Activated CD4-positive, alpha-beta memory T cell treated with anti-CD3 and anti-CD28 coated beads for 36 hours (primary cell): Measurements from ENCODE around the gene DLG2. TPM values are rescaled to one million over a fixed set of nuclear protein-coding genes. Genes with fewer than 3 reads are reported as not detected.
A peak's percentile ranks its signal among the peaks of the same experiment; 100 is the strongest.
"Not testable (repeated sequence)": the region's sequence is repeated elsewhere in the genome, so short reads cannot be mapped to it uniquely, and the experiment has no call there.

Source experiments
- CTCF ChIA-PET: fragments of 350-600 bp; sonication (Branson Sonifier 250); formaldehyde crosslinking; loops from one replicate; lab custom pipeline; 2021; ENCODE audit warnings: antibody characterized with exemption, inconsistent platforms; lab: Charles Lee
- POLR2A ChIA-PET: fragments of 350-600 bp; sonication (Branson Sonifier 250); formaldehyde crosslinking; loops from one replicate; lab custom pipeline; 2021; ENCODE audit warnings: antibody characterized with exemption; lab: Charles Lee
- DNase-seq: peaks from one replicate; pipeline ENCODE4 v3.0.0-alpha.2; 2020
- H3K27ac Mint-ChIP-seq: one replicate; pipeline ENCODE4 v1.8.0; 2021; ENCODE audit warnings: mixed read lengths
- H3K27me3 Mint-ChIP-seq: one replicate; pipeline ENCODE4 v1.8.0; 2021; ENCODE audit warnings: mixed read lengths
- H3K36me3 Mint-ChIP-seq: one replicate; pipeline ENCODE4 v1.8.0; 2021; ENCODE audit warnings: mixed read lengths
- H3K4me1 Mint-ChIP-seq: one replicate; pipeline ENCODE4 v1.8.0; 2021; ENCODE audit warnings: low read depth, mixed read lengths
- H3K4me3 Mint-ChIP-seq: one replicate; pipeline ENCODE4 v1.8.0; 2021; ENCODE audit warnings: mild to moderate bottlenecking, mixed read lengths
- H3K9me3 Mint-ChIP-seq: one replicate; pipeline ENCODE4 v1.8.0; 2021; ENCODE audit warnings: mixed read lengths
- intact Hi-C: fragments of 100-400 bp; cut with micrococcal nuclease; formaldehyde crosslinking; loops from one replicate; pipeline ENCODE4 v1.15.1; 2023
- total RNA-seq, 2 experiments: library from RNA; stranded (reverse); gene quantifications; one replicate each; pipeline ENCODE4 v1.2.3, GENCODE V29; 2021

The DLG2 gene
- 1 to 10 TPM; 1.7 to 2.1 TPM for total RNA-seq

DNA sequence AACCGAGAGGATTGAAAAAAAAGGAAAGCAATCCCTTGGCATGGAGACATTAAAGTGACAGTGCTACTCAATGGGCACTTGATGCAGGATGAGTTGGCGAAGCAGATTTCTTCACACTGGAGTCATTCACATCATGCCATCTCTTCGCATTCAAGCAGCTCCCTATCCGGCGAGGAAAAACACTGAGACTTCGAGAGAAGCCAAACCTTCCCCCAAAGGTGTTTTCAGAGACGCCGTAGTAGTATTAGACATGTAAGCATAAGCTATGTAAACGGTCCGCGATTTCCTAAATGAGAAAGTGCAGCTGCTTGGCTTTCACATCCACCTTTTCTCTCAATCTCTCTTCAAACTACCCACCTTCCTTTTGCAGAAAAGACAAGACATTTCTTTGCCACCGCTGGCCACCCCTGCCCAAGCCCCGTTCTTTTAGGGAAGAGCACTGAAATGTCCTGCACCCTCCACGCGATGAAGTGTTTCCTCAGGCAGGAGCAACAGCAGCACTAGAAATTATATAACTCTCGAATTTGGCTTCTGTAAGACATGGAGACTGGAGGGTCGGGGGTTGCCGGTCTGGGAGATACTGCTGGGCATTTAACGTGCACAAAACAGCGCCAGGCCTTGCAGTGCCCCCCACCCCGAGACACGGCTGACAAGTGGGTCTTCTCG lies at the start of gene DLG2:
DLG2 (minus strand) TSS at position 13 of the 666 bp plus-strand sequence.
- Mint-ChIP-seq H3K27ac (peak within 1 kb of the TSS; percentile 99), H3K4me3 (peak within 1 kb of the TSS; percentile 100), H3K27me3 (no peaks in the 10 kb centered on the region), H3K4me1 (peaks cover 38% of the 10 kb centered on the region), H3K36me3 (peaks cover 7% of the 10 kb centered on the region), H3K9me3 (no peaks in the 10 kb centered on the region)
- intact Hi-C loops: no loop called here
- ChIA-PET POLR2A (interaction anchor here (0.9 to 2.2 kb wide), 10 partner anchors 8 to 440 kb away, joined by 3 to 21 read pairs (median 4); partner anchors contain the start of genes CCDC83, CREBZF and TMEM126A), CTCF (interaction anchor here (1.9 to 3.3 kb wide), 2 partner anchors 20 to 37 kb away, joined by 8 to 10 read pairs; partner anchors contain the start of genes CREBZF and TMEM126A)
- DNase-seq: peak; percentile 26

DNA sequence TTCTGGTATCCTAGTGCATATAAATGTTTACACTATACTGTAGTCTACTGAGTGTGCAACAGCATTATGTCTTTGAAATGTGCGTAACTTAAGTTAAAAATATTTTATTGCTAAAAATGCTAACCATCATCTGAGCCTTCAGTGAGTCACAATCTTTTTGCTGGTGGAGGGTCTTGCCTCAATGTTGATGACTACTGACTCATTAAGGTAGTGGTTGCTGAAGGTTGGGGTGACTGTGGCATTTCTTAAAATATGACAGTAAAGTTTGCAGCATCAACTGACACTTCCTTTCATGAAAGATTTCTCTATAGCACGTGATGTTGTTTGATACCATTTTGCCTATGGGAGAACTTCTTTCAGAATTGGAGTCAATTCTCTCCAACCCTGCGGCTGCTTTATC lies 46.2 kb upstream of the DLG2 start:
- Mint-ChIP-seq H3K4me1 (no peaks in the 10 kb centered on the region), H3K9me3 (no peaks in the 10 kb centered on the region), H3K36me3 (no peaks in the 10 kb centered on the region), H3K27me3 (peaks cover 3% of the 10 kb centered on the region), H3K4me3 (no peak overlapping the region), H3K27ac (no peak overlapping the region)
- CTCF ChIA-PET: no interaction called here
- POLR2A ChIA-PET: no interaction called here
- intact Hi-C loops: no loop called here
- DNase-seq: no peak

DNA sequence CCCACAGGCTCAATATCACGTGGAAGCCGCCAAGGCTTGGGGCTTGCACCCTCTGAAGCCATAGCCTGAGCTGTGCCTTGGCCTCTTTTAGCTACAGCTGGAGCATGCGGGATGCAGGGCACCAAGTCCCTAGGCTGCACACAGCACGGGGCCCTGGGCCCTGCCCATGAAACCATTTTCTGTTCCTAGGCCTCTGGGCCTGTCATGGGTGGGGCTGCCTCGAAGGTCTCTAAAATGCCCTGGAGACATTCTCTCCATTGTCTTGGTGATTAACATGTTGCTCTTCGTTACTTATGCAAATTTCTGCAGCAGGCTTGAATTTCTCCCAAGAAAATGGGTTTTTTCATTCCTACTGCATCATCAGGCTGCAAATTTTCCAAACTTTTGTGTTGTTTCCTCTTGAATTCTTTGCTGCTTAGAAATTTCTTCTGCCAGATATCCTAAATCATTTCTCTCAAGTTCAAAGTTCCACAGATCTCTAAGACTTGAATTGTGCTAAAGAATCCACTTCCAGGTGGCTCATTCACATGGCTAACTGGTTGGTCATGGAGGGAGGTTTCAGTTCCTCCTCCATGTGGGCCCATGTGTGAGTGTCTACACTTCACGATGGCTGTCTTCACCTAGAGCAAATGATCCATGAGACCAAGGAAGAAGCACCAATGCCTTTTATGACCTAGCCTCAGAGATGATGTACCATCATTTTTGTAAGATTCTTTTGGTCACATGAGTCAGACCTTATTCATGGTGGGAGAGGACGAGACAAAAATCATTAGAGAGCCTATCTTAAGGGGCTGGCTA lies 45.2 kb upstream of the DLG2 start:
- Mint-ChIP-seq H3K4me1 (no peaks in the 10 kb centered on the region), H3K9me3 (no peaks in the 10 kb centered on the region), H3K27ac (no peak overlapping the region), H3K4me3 (no peak overlapping the region), H3K27me3 (peaks cover 3% of the 10 kb centered on the region), H3K36me3 (no peaks in the 10 kb centered on the region)
- intact Hi-C loops: no loop called here
- DNase-seq: no peak
- CTCF ChIA-PET: no interaction called here
- POLR2A ChIA-PET: no interaction called here

DNA sequence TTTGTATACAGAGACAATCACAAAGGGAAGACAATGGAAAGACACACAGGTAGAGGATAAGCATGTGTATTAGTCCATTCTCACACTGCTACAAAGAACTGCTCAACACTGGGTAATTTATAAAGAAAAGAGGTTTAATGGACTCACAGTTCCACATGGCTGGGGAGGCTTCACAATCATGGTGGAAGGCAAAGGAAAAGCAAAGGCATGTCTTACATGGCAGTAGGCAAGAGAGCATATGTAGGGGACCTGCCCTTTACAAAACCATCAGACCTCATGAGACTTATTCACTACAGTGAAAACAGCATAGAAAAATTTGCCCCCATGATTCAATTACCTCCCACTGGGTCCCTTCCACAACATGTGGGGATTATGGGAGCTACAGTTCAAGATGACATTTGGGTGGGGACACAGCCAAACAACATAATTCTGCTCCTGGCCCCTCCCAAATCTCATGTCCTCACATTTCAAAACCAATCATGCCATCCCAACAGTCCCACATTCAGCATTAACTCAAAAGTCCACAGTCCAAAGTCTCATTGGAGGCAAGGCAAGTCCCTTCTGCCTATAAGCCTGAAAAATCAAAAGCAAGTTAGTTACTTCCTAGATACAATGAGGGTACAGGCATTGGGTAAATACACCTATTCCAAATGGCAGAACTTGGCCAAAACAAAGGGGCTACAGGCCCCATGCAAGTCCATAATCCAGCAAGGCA lies 44.0 kb upstream of the DLG2 start:
- CTCF ChIA-PET, H3K36me3 Mint-ChIP-seq, H3K27ac Mint-ChIP-seq, H3K27me3 Mint-ChIP-seq, DNase-seq, POLR2A ChIA-PET, H3K4me1 Mint-ChIP-seq, H3K4me3 Mint-ChIP-seq, H3K9me3 Mint-ChIP-seq, intact Hi-C loops: not testable (repeated sequence)

DNA sequence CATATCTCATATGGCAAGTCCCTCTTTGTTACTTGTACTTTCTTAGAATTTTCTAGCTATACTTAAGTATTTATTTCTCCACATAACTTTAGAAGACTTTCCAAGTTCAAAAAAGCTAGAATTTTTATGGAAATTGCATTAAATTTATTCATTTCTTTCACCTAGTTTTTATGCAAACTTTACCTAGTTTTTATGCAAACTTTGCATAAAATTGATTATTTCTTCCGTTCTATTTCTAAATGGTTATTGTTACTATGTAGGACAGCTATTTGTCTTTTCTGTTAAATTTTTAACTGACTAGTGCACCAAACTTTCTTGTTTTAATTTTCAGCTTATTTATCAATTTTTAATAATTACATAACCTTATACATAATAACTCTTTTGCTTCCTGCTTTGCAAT lies 41.0 kb upstream of the DLG2 start:
- H3K36me3 Mint-ChIP-seq: peaks cover 11% of the 10 kb centered on the region
- ChIA-PET POLR2A (no interaction called here), CTCF (interaction anchor here (0.5 to 1.5 kb wide), 3 partner anchors 8 to 187 kb away, joined by 3 to 5 read pairs (median 4); partner anchors contain the start of gene CCDC83)
- H3K9me3 Mint-ChIP-seq: no peaks in the 10 kb centered on the region
- H3K4me3 Mint-ChIP-seq: no peak overlapping the region
- H3K4me1 Mint-ChIP-seq: peaks cover 10% of the 10 kb centered on the region
- intact Hi-C loops: loop anchor here (10.0 kb wide), 1 partner anchor 157 kb away; no protein-coding TSS in a partner anchor
- H3K27me3 Mint-ChIP-seq: peaks cover 3% of the 10 kb centered on the region
- no peak for DNase-seq
- no peak overlapping the region for H3K27ac Mint-ChIP-seq

DNA sequence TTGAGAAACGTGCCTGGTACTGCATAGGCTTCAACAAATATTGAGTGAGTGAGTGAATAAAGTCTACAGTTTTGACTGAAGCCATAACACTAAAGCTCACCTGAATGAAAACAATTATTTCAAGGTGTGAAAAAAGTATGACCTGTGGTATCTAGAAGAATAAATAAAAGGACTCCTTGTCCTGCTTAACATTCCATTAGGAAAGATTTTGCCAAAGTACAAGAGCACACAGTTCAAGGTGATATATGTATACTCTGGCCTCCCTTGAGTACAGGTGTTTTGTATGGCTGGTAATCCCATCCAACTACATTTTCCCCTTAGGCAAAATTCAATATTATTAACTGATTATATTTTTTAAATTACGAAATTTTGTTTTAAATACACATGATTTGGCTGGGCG lies 39.5 kb upstream of the DLG2 start:
- POLR2A ChIA-PET: no interaction called here
- H3K27ac Mint-ChIP-seq: no peak overlapping the region
- H3K4me3 Mint-ChIP-seq: no peak overlapping the region
- H3K27me3 Mint-ChIP-seq: no peaks in the 10 kb centered on the region
- H3K36me3 Mint-ChIP-seq: peaks cover 21% of the 10 kb centered on the region
- intact Hi-C loops: loop anchor here (10.0 kb wide), 1 partner anchor 158 kb away; no protein-coding TSS in a partner anchor
- no peak for DNase-seq
- no peaks in the 10 kb centered on the region for H3K9me3 Mint-ChIP-seq
- CTCF ChIA-PET: interaction anchor here (0.8 kb wide), 1 partner anchor 188 kb away, joined by 3 read pairs; no protein-coding TSS in a partner anchor
- peaks cover 11% of the 10 kb centered on the region for H3K4me1 Mint-ChIP-seq

DNA sequence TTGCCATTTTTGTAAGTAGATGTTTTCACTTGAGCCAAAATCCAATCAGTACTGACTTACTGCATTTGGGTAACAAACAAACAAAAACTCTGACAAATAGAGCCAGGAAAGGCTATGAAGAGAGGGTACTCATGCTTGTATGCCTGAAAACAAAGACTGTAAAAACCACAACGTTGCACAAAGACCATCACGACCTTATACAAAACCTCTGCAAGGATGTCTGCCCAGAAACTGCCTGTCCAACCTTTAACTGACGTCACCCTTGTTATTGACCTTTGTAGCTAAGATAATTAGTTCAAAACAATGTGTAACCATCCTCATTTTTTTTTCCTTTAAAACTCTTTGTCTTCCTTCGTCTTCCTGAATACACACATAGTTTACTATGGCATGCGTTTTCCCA lies 38.6 kb upstream of the DLG2 start:
- H3K9me3 Mint-ChIP-seq: no peaks in the 10 kb centered on the region
- H3K36me3 Mint-ChIP-seq: peaks cover 29% of the 10 kb centered on the region
- CTCF ChIA-PET: interaction anchor here (0.8 kb wide), 1 partner anchor 189 kb away, joined by 3 read pairs; no protein-coding TSS in a partner anchor
- no peaks in the 10 kb centered on the region for H3K27me3 Mint-ChIP-seq
- H3K4me3 Mint-ChIP-seq: peak overlapping the region; percentile 99
- POLR2A ChIA-PET: no interaction called here
- peaks cover 19% of the 10 kb centered on the region for H3K4me1 Mint-ChIP-seq
- intact Hi-C loops: loop anchor here (1.0 to 10.0 kb wide), 7 partner anchors 17 to 580 kb away; partner anchors contain the start of gene TMEM126B
- H3K27ac Mint-ChIP-seq: peak overlapping the region; percentile 99
- DNase-seq: no peak

DNA sequence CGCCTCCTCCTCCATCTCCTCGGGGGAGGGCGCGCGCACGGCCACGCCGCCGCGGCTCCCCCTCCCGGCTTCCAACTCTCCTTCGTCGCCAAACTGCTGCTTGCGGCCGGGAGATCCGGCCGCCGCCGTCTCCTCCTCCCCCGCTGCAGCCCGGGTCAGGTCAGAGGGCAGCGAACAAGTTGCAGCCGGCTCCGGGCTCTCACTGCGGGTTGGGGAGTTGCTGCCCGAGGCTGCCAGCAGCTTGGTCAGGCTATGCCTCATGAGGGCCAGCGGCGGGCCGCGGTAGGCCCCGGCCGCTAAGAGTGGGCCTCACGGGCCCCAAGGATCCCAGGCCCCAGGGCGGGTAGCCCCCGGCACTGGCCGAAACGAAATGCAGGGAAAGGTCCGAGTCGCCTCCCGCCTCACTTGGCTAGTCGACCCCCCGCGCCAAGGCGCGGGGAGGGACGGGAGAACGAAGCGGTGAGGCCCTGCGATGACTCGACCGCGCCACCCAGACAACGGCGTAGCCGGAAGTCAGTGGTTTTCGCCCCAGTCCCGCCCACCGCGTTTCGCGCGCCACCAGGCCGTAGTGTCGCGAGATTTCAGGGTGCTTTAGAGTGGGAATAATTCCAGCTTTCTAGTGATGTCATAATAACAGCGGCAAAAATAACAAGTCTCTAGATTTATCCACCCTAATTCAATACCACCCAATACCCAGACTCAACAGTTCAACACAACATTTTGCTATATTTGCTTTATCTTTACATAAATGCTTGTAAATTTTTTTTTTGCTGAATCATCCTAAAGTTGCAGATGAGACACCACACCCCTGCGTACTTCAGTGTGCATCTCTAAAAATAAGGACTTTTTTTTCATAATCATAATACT lies 37.7 kb upstream of the DLG2 start, which contains the start of gene CREBZF:
CREBZF (minus strand) TSS at position 515 of the 867 bp plus-strand sequence; CDS start at position 261, 254 bp downstream.
- intact Hi-C loops: loop anchor here (1.0 to 10.0 kb wide), 9 partner anchors 17 to 637 kb away; partner anchors contain the start of genes HIKESHI, PICALM and TMEM126B
- Mint-ChIP-seq H3K4me1 (peaks cover 28% of the 10 kb centered on the region), H3K27me3 (no peaks in the 10 kb centered on the region), H3K9me3 (no peaks in the 10 kb centered on the region), H3K27ac (peak within 1 kb of the TSS; percentile 99), H3K36me3 (peaks cover 37% of the 10 kb centered on the region), H3K4me3 (peak within 1 kb of the TSS; percentile 99)
- POLR2A ChIA-PET: interaction anchor here (0.6 to 2.6 kb wide), 6 partner anchors 15 to 555 kb away, joined by 3 to 38 read pairs (median 3); partner anchors contain the start of genes TMEM126A and TMEM126B
- CTCF ChIA-PET: interaction anchor here (0.6 to 2.6 kb wide), 7 partner anchors 17 to 190 kb away, joined by 3 to 13 read pairs (median 4); partner anchors contain the start of genes DLG2, TMEM126A and TMEM126B
- DNase-seq: peak; percentile 97

DNA sequence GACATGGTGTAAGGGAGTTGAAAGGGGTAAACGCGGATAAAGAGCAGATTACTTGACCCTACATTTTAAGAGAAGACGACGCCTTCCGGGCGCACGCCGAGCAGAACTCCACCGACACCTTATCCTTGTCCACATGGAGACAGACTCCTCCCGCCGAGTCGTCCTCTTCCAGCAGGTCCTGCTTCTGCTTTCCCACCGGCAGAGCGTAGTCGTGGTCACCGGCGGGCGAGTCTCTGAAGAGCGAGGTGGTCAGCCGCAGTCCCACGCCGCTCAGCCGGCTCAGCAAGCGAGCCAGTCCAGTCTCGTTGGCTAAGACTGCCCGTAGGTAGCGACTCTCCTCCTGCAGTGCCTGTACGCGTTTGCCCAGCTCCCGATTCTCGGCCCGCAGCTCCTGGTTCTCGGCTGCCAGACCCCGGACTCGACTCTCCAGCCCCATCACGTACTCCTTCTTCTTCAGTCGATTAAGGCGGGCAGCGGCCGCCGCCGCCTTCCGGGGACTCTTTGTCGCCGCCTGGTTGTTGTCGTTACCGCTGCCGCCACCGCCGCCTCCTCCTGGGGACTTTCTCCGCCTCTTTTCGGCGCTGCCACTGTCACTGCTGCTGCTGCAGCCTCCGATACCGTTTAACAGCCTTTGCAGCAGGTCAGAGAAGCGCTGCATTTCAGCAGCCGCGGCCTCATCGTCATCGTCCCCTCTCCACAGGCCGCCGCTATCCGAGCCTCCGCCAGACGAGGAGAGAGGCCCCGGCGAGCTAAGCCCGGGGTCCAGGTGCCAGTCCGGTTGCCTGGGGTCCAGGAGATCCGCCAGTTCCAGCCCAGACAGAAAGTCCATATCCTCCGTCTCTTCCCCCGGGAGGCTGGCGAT lies 36.8 kb upstream of the DLG2 start:
- peak overlapping the region; percentile 99 for H3K27ac Mint-ChIP-seq
- intact Hi-C loops: loop anchor here (1.0 to 10.0 kb wide), 5 partner anchors 69 to 1079 kb away; partner anchors contain the start of genes HIKESHI and PICALM

More for the DNA sequence above, 36.8 kb upstream of the DLG2 start:
- ChIA-PET POLR2A (interaction anchor here (0.7 to 2.6 kb wide), 9 partner anchors 12 to 556 kb away, joined by 3 to 38 read pairs (median 3); partner anchors contain the start of genes TMEM126A and TMEM126B), CTCF (interaction anchor here (0.7 to 2.6 kb wide), 9 partner anchors 14 to 191 kb away, joined by 4 to 13 read pairs (median 4); partner anchors contain the start of genes DLG2, TMEM126A and TMEM126B)
- Mint-ChIP-seq H3K4me1 (peaks cover 37% of the 10 kb centered on the region), H3K9me3 (no peaks in the 10 kb centered on the region), H3K27me3 (no peaks in the 10 kb centered on the region), H3K4me3 (peak overlapping the region; percentile 99), H3K36me3 (peaks cover 42% of the 10 kb centered on the region)
- DNase-seq: peak; percentile 93
